ENCODE measurements around the gene LRRC66. TPM values are rescaled to one million over a fixed set of nuclear protein-coding genes. Genes with fewer than 3 reads are reported as not detected.

Gene LRRC66
- total and polyA plus RNA-seq, 2 of the 8 experiments (the other 6 are each of a cell fraction or from before 2014, with no cell fraction given): 0.05 to 0.11 TPM

DNA sequence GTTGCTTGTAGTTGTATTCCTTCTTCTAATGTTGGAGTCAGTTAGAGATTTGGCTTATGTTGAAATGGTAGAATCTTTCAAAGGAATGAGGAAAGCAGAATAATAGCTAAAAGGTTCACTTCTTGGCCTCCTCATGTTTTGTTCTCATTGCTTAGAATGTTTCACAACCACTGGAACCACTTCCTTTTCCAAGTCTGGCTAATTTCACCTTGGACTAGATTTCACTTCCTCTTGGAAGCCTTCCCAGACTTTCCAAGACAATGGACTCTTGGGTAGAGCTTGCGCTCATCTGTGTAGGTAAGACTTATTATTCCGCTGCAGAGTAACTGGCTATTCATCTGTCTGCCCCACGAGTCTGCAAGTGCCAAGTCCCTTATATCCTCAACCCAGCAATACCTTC lies 39.2 kb upstream of the LRRC66 start:
- Histone ChIP-seq H4K91ac (replicated peaks; ENCODE audit: insufficient read length, low read length) (no peak overlapping the region), H3K27ac (ENCODE audit: low read depth, low read length) (no peak overlapping the region), H2BK5ac (ENCODE audit: low read depth, low read length) (no peak overlapping the region), H2AFZ (ENCODE audit: low read length) (no peak overlapping the region), H3K23me2 (ENCODE audit: low read depth, low read length) (no peaks in the 10 kb centered on the region), H3K23ac (ENCODE audit: insufficient read length) (no peak overlapping the region), H3K4me3 (ENCODE audit: extremely low read depth in 1 of 4, insufficient read depth in 2 of 4, low read depth in 3 of 4, low read length in 4 of 4) (no peak overlapping the region), H2AK5ac (ENCODE audit: low read depth, low read length) (no peak overlapping the region), H3K27me3 (replicated peaks in 1 of 4; ENCODE audit: control insufficient read depth in 3 of 4, extremely low read depth in 1 of 4, insufficient read depth in 3 of 4, low read length in 3 of 4) (no peaks in the 10 kb centered on the region), H3K9ac (replicated peaks in 1 of 4; ENCODE audit: extremely low read depth in 1 of 4, low read depth in 3 of 4, low read length in 3 of 4) (no peak overlapping the region), H2BK20ac (ENCODE audit: low read length) (no peak overlapping the region), H3K79me2 (ENCODE audit: control insufficient read depth in 1 of 2, insufficient read depth in 2 of 2, low read length in 2 of 2) (no peaks in the 10 kb centered on the region), H3K4me1 (replicated peaks in 1 of 4; ENCODE audit: control insufficient read depth in 3 of 4, insufficient read depth in 4 of 4, low read length in 3 of 4) (no peaks in the 10 kb centered on the region), H3K79me1 (ENCODE audit: low read depth, low read length) (no peaks in the 10 kb centered on the region), H3K4ac (replicated peaks; ENCODE audit: insufficient read length, low read depth, low read length) (no peak overlapping the region), H3K36me3 (ENCODE audit: control insufficient read depth in 2 of 4, insufficient read depth in 4 of 4, low read length in 3 of 4) (no peaks in the 10 kb centered on the region), H4K8ac (ENCODE audit: extremely low read depth, insufficient read depth, low read length) (no peak overlapping the region), H4K5ac (ENCODE audit: insufficient read length, low read depth, low read length) (no peak overlapping the region), H3K56ac (replicated peaks; ENCODE audit: insufficient read length, low read depth, low read length) (no peak overlapping the region), H2BK120ac (replicated peaks; ENCODE audit: low read depth, low read length) (no peak overlapping the region), H2BK15ac (ENCODE audit: low read length) (no peak overlapping the region), H3K18ac (ENCODE audit: extremely low read depth, low read length) (no peak overlapping the region), H3K14ac (ENCODE audit: insufficient read length) (no peak overlapping the region), H4K20me1 (replicated peaks in 1 of 2; ENCODE audit: control insufficient read depth in 1 of 2, insufficient read depth in 2 of 2, low read length in 2 of 2) (peaks cover 0 to 1% of the 10 kb centered on the region in 2 experiments), H3K4me2 (ENCODE audit: insufficient read depth in 1 of 2, low read depth in 2 of 2, low read length in 2 of 2) (no peak overlapping the region), H2BK12ac (ENCODE audit: low read depth, low read length) (no peak overlapping the region), H3K9me3 (ENCODE audit: insufficient read depth in 2 of 2, low read depth in 1 of 2, low read length in 1 of 2) (no peaks in the 10 kb centered on the region)
- 90% methylated on average over 3 of the region's 3 CpGs; no CpG with 5 or more reads in 1 of the 2 experiments for WGBS, 2 experiments (ENCODE audit: extremely low coverage in 1 of 2, insufficient coverage in 1 of 2, insufficient read length in 1 of 2, insufficient replicate concordance in 2 of 2, low coverage in 1 of 2, low lambda C conversion rate in 2 of 2, missing lambda C conversion rate in 1 of 2)
- DNase-seq (ENCODE audit: low read depth in 1 of 2, low spot score in 2 of 2) (no peak), FAIRE-seq (no peak)
- ChIA-PET CTCF (ENCODE audit: partially characterized antibody) (interaction anchor here (1.3 kb wide), 1 partner anchor 144 kb away, joined by 4 read pairs; no protein-coding TSS in a partner anchor), POLR2A (ENCODE audit: partially characterized antibody) (interaction anchor here (0.9 kb wide), 1 partner anchor 9 kb away, joined by 4 read pairs; no protein-coding TSS in a partner anchor)
- no peak for TF ChIP-seq KDM4A (IDR thresholded peaks at IDR 0.05; ENCODE audit: low read depth, low read length, severe bottlenecking)
- no peak for TF ChIP-seq SIRT6 (IDR thresholded peaks at IDR 0.05; ENCODE audit: low read length)
- no peak for TF ChIP-seq EP300 (IDR thresholded peaks at IDR 0.05; ENCODE audit: borderline replicate concordance in 1 of 2, low read depth in 2 of 2, low read length in 2 of 2)
- TF ChIP-seq, protein P1, sequence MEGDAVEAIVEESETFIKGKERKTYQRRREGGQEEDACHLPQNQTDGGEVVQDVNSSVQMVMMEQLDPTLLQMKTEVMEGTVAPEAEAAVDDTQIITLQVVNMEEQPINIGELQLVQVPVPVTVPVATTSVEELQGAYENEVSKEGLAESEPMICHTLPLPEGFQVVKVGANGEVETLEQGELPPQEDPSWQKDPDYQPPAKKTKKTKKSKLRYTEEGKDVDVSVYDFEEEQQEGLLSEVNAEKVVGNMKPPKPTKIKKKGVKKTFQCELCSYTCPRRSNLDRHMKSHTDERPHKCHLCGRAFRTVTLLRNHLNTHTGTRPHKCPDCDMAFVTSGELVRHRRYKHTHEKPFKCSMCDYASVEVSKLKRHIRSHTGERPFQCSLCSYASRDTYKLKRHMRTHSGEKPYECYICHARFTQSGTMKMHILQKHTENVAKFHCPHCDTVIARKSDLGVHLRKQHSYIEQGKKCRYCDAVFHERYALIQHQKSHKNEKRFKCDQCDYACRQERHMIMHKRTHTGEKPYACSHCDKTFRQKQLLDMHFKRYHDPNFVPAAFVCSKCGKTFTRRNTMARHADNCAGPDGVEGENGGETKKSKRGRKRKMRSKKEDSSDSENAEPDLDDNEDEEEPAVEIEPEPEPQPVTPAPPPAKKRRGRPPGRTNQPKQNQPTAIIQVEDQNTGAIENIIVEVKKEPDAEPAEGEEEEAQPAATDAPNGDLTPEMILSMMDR (IDR thresholded peaks at IDR 0.05; ENCODE audit: control extremely low read depth in 1 of 3, insufficient read depth in 1 of 3, low read depth in 1 of 3, low read length in 3 of 3): no peak
